Measurements from ENCODE around the gene GBF1. TPM values are rescaled to one million over a fixed set of nuclear protein-coding genes. Genes with fewer than 3 reads are reported as not detected.

GBF1 gene
- total RNA-seq, 1 experiment from 2014 or later = 23.7 TPM

DNA sequence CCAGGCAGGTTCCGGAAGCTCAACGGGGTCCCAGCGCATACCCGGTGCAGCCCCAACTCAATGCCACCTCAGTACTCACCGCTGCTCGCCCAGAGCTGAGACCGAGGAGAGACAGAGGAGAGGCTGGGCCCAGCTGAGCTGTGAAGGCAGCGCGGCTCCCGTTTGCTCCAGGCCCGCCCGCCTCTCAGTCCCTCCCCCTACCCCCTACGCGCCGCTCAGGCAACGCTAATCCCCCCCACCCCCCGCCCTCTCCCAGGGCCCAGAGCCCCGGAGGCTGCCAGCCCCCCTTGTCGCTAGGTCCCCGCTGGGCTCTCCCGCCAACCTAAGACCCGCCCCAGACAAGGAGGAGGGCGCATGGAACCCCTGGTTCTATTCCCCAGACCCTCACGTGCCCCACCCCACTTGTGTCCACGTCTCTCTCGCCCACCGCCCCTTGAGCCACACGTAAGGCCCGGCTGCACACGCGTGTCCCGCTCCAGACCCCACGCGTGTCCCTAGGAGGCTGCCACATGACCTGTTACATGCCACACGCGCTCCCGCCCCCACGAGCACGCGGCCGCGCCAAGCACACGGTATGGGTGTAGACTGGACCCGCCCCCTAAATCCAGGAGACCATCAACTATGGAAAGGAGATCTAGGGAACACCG lies 173.4 kb downstream of the GBF1 start, which contains the start of gene PSD:
TSS of gene PSD (minus strand) at position 164 of the 647 bp plus-strand sequence. CDS start 1,747 bp downstream, outside the sequence.
- Histone ChIP-seq H3K9ac (ENCODE audit: extremely low read depth, insufficient read length, low read length) (no peak within 1 kb of the TSS), H2BK20ac (ENCODE audit: low read depth, low read length, poor library complexity, severe bottlenecking) (no peak within 1 kb of the TSS), H2BK120ac (ENCODE audit: low read depth, low read length, poor library complexity, severe bottlenecking) (no peak within 1 kb of the TSS), H3K27ac (ENCODE audit: insufficient read length, low read depth, low read length) (no peak within 1 kb of the TSS), H2AK5ac (ENCODE audit: insufficient read length, low read length) (no peak within 1 kb of the TSS), H2BK12ac (ENCODE audit: insufficient read length, low read depth, low read length) (no peak within 1 kb of the TSS), H3K23ac (ENCODE audit: insufficient read length, low read depth, low read length) (no peak within 1 kb of the TSS), H4K5ac (ENCODE audit: insufficient read length, low read depth, low read length) (no peak within 1 kb of the TSS), H2BK15ac (ENCODE audit: low read depth, low read length) (no peak within 1 kb of the TSS), H2BK5ac (ENCODE audit: insufficient read length, low read length) (no peak within 1 kb of the TSS), H2AFZ (ENCODE audit: low read length) (no peak within 1 kb of the TSS), H3K79me2 (ENCODE audit: insufficient read depth, low read length) (no peaks in the 10 kb centered on the region), H3K18ac (ENCODE audit: insufficient read length, low read depth, low read length) (peak within 1 kb of the TSS; percentile 58), H4K91ac (ENCODE audit: insufficient read length, low read depth, low read length) (no peak within 1 kb of the TSS), H3K9me3 (ENCODE audit: control insufficient read depth, low read depth, low read length) (no peaks in the 10 kb centered on the region), H3K27me3 (ENCODE audit: insufficient read depth, low read length) (no peaks in the 10 kb centered on the region), H3K4ac (ENCODE audit: low read depth, low read length) (no peak within 1 kb of the TSS), H3K14ac (ENCODE audit: insufficient read depth, low read length) (no peak within 1 kb of the TSS), H3K56ac (ENCODE audit: insufficient read length, low read depth, low read length) (no peak within 1 kb of the TSS), H4K8ac (replicated peaks; ENCODE audit: insufficient read length, low read depth, low read length) (no peak within 1 kb of the TSS), H3K4me2 (ENCODE audit: insufficient read depth, insufficient read length, low read length) (peak within 1 kb of the TSS; percentile 74), H3K79me1 (ENCODE audit: insufficient read depth, low read depth, low read length, poor library complexity, severe bottlenecking) (no peaks in the 10 kb centered on the region), H4K20me1 (ENCODE audit: control insufficient read depth, insufficient read depth, insufficient read length) (no peaks in the 10 kb centered on the region), H3K23me2 (ENCODE audit: insufficient read length, low read depth, low read length, poor library complexity, severe bottlenecking) (peaks cover 35% of the 10 kb centered on the region), H3T11ph (ENCODE audit: low read length) (no peak within 1 kb of the TSS), H3K4me1 (ENCODE audit: insufficient read depth, low read length) (peaks cover 2% of the 10 kb centered on the region; the same call in 1 of the 2 replicates)
- H3K4me1 Mint-ChIP-seq = peaks cover 19 to 37% of the 10 kb centered on the region in 2 experiments
- H3K27me3 Mint-ChIP-seq (ENCODE audit: low read depth) = peaks cover 31% of the 10 kb centered on the region
- H3K9me3 Mint-ChIP-seq = no peaks in the 10 kb centered on the region; a peak in 1 of 5 replicates
- H3K36me3 Mint-ChIP-seq (ENCODE audit: insufficient read depth in 1 of 3, low read depth in 3 of 3) = peaks cover 6 to 9% (median 9%) of the 10 kb centered on the region in 3 experiments; a peak in 4 of 7 replicates
- peak within 1 kb of the TSS; percentile 92 to 97 for H3K4me3 Mint-ChIP-seq
- peak; percentile 78 for DNase-seq
- peak within 1 kb of the TSS in 2 of 3 experiments; percentile 60 to 96; a peak in 4 of 7 replicates for H3K27ac Mint-ChIP-seq
- no CpG with 5 or more reads among the region's 45 CpGs for WGBS (ENCODE audit: extremely low coverage, insufficient read length, low lambda C conversion rate)
- TF ChIP-seq, protein P1, sequence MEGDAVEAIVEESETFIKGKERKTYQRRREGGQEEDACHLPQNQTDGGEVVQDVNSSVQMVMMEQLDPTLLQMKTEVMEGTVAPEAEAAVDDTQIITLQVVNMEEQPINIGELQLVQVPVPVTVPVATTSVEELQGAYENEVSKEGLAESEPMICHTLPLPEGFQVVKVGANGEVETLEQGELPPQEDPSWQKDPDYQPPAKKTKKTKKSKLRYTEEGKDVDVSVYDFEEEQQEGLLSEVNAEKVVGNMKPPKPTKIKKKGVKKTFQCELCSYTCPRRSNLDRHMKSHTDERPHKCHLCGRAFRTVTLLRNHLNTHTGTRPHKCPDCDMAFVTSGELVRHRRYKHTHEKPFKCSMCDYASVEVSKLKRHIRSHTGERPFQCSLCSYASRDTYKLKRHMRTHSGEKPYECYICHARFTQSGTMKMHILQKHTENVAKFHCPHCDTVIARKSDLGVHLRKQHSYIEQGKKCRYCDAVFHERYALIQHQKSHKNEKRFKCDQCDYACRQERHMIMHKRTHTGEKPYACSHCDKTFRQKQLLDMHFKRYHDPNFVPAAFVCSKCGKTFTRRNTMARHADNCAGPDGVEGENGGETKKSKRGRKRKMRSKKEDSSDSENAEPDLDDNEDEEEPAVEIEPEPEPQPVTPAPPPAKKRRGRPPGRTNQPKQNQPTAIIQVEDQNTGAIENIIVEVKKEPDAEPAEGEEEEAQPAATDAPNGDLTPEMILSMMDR (conservative IDR thresholded peaks at IDR 0.05) = no peak; the same call in 2 of the 3 replicates
